Measurements from ENCODE around the gene GSN.
A peak's percentile ranks its signal among the peaks of the same experiment; 100 is the strongest.

The GSN gene

GRCh38 chr9:121274851-121275250 is 6.9 kb downstream of the GSN start:
- TF ChIP-seq CTCF (conservative IDR thresholded peaks at IDR 0.05) = no peak
- H3K27ac ChIP-seq = no peak overlapping the region

- H3K27ac ChIP-seq = no peak overlapping the region
- no peak for TF ChIP-seq CTCF (conservative IDR thresholded peaks at IDR 0.05)
These were observed 8.1 kb downstream of the GSN start for GRCh38 chr9:121275781-121276658.

GRCh38 chr9:121277026-121277425 is 9.1 kb downstream of the GSN start:
- no peak overlapping the region for H3K27ac ChIP-seq
- TF ChIP-seq CTCF (conservative IDR thresholded peaks at IDR 0.05) = no peak

GRCh38 chr9:121277518-121278295 is 9.7 kb downstream of the GSN start:
- TF ChIP-seq CTCF (conservative IDR thresholded peaks at IDR 0.05) = no peak
- no peak overlapping the region for H3K27ac ChIP-seq

- no peak overlapping the region for H3K27ac ChIP-seq
- peak; percentile 90 for TF ChIP-seq CTCF (conservative IDR thresholded peaks at IDR 0.05)
These were observed 10.7 kb downstream of the GSN start for GRCh38 chr9:121278477-121279261.

- no peak overlapping the region for H3K27ac ChIP-seq
- no peak for TF ChIP-seq CTCF (conservative IDR thresholded peaks at IDR 0.05)
These were observed 11.9 kb downstream of the GSN start for GRCh38 chr9:121279776-121280388.

All from VCaP (cell line).